Measurements from ENCODE around the gene BMX.
A peak's percentile ranks its signal among the peaks of the same experiment; 100 is the strongest.

The BMX gene

GRCh38 chrX:15570145-15570544 is 69.5 kb downstream of the BMX start:
- peak; percentile 81 for DNase-seq (ENCODE audit: low spot score)

- no peak for DNase-seq (ENCODE audit: low spot score)
Observed at GRCh38 chrX:15574017-15574416, 73.4 kb downstream of the BMX start.

- no peak for DNase-seq (ENCODE audit: low spot score)
Observed at GRCh38 chrX:15576019-15576418, 75.4 kb downstream of the BMX start.

GRCh38 chrX:15579778-15580747 is 79.5 kb downstream of the BMX start:
- DNase-seq (ENCODE audit: low spot score), result no peak

- no peak for DNase-seq (ENCODE audit: low spot score)
Observed at GRCh38 chrX:15594371-15594770, 93.8 kb downstream of the BMX start.

- DNase-seq (ENCODE audit: low spot score), result no peak
Observed at GRCh38 chrX:15598026-15598425, 97.4 kb downstream of the BMX start.

- no peak for DNase-seq (ENCODE audit: low spot score)
Observed at GRCh38 chrX:15599461-15599860, 98.9 kb downstream of the BMX start.

- DNase-seq (ENCODE audit: low spot score), result no peak
Observed at GRCh38 chrX:15600049-15600448, 99.4 kb downstream of the BMX start.

- no peak for DNase-seq (ENCODE audit: low spot score)
Observed at GRCh38 chrX:15600745-15601144, 100.1 kb downstream of the BMX start, which contains the start of gene ACE2. Gene ACE2 (minus strand): TSS chrX:15600960. CDS start chrX:15600911, 49 bp downstream.

- DNase-seq (ENCODE audit: low spot score), result no peak
Observed at GRCh38 chrX:15601932-15602331, 101.3 kb downstream of the BMX start.

- no peak for DNase-seq (ENCODE audit: low spot score)
Observed at GRCh38 chrX:15602761-15603160, 102.2 kb downstream of the BMX start.

- no peak for DNase-seq (ENCODE audit: low spot score)
Observed at GRCh38 chrX:15605226-15605625, 104.6 kb downstream of the BMX start.
